GM15510 (cell line): ENCODE results near the gene SFI1.

Experiments used
- POLR2A ChIP-seq: IDR thresholded peaks from 3 replicates; pipeline ENCODE4 v1.6.1; 2011; ENCODE audit warnings: borderline replicate concordance; ENCODE audit not compliant: insufficient read length; ENCODE audit errors: extremely low read depth

Gene SFI1

DNA sequence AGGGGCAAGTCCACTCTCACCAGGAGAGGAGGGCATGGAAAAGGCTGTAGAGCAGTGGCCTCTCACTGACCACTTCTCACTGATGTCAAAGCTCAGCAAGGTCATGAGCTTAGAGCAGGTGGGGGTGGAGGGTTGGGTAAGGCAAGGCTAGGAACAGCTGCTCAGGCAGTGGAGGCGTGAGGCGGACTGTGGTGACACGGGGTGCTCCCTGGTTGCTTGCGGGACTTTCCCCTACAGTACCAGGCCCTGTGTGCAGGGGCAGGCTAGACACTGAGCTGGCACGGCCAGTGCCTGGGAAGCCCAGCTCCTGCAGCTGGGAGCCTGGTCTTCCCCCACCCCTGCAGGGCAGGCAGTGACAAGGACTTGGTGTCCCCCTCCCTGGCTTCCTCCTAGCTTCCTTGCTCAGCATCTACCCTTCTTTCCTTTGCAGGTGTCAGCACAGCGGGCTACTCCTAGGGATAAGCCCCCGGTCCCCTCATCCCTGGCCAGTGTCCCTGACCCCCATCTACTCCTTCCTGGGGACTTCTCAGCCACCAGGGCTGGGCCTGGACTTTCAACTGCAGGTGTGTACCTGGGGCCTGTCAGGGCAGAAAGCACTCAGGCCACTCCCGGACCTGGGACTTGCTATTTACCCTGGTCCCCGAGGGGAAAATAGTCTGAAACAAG is 120.1 kb downstream of the SFI1 start:
- peak; percentile 26 for TF ChIP-seq POLR2A

DNA sequence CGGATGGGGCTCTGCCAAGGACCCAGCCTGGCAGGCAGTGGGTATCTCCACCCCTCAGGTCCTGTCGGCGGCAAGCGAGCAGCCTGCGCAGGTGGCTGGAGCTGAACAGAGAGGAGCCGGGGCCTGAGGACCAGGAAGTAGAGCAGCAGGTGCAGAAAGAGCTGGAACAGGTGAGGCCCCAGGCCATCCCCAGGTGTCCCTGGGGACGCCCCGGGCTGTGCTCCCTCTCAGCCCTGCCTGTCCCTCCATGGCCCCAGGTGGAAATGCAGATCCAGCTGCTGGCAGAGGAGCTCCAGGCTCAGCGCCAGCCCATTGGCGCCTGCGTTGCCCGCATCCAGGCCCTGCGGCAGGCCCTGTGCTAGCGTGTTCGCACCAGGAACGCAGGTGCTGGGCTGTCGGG is 121.7 kb downstream of the SFI1 start:
- TF ChIP-seq POLR2A = peak; percentile 23

DNA sequence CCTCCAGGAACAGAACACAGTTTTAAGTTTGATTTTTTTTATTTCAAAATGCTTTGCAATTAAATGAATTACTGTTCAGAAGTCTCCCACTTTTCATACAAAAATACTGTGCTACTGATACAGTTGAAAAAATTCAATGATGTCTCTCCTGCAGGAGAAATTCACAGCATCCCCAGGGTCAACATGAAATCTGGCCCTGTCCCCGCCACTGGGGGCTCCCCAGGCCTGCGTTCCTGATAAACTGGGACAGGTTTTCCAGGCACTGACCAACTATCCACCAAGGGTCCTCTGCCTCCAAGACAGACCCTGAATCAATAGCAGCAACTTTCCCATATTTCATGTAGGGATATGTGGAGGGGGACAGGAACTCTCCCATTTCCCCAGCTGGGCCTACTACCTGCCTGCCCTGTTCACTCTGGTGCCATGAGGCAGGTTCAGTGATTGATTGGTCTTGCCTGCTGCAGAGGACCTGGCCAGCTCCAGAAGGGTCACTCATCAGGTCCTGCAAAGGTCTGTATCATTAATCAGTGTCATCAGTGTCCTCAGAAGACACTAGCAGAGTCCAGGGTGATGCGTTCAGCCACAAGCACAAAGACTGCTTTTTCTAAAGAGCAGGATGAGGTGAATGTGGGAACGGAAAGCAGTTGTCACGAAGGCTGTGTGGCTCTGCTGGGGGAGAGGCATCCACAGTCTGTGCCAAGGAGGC is 122.3 kb downstream of the SFI1 start:
- TF ChIP-seq POLR2A = no peak

DNA sequence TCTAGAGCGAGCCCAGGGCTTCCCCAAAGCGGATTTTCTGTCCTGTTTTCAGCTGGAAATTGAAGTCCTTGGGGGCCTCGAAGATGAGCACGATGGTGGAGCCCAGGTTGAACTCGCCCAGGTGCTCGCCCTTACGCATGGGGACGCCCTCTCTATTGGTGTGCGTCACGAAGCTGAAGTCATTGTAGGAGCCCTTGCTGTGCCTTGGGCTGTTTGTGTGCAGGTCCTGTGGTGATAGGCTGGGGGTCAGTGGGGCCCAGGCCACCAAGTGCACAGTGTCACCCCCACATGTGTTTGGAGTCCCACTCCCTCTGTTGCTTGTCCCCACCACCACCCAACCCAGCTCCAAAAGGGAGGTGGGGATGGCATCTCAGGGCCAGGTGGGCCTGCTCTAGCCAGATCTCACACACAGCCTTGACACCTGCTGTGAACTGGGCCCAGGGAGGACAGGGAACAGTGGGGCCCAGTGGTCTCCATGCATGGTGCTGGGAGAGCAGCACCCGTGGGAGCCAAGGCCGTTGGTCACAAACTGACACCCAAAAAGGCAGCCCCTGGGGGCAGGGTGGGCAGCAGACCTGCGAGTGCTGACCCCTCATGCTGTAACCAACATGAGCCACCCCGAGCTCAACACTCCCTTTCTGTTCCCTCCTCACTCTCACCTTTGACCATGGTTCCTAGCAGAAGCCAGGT is 123.4 kb downstream of the SFI1 start:
- TF ChIP-seq POLR2A = no peak

DNA sequence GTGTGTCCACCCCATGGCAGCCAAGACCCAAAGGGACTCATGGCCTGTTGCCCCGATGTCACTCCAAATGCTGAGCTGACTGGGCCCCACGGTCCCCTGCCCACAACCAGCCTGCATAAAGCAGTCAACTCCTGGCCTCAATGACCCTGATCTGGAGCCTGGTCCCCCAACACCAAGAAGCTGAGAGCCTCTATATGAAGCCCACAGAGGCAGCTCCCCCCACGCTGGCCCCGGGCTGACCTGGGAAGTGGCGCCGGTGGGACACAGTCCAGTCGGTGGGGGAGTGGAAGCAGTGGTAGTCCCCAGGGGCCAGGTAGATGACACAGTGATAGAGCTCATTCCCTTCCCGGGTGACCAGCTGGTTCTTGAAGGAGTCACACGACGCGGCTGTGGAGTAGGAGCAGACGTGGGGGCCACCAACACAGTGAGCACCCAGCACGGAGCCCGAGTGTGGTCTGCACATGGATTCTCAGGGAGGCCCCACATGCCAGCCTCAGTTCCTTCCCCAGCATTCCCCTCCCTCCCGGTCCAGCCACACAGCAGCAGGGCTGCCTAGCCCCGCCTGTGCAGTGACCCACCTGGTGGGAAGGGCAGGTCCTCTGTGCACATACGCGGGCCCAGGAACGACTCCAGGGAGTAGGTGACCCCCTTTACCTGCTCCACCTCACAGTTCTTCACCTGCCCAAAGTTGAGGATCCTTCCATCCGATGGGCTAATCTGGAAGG is 124.6 kb downstream of the SFI1 start:
- TF ChIP-seq POLR2A = no peak

DNA sequence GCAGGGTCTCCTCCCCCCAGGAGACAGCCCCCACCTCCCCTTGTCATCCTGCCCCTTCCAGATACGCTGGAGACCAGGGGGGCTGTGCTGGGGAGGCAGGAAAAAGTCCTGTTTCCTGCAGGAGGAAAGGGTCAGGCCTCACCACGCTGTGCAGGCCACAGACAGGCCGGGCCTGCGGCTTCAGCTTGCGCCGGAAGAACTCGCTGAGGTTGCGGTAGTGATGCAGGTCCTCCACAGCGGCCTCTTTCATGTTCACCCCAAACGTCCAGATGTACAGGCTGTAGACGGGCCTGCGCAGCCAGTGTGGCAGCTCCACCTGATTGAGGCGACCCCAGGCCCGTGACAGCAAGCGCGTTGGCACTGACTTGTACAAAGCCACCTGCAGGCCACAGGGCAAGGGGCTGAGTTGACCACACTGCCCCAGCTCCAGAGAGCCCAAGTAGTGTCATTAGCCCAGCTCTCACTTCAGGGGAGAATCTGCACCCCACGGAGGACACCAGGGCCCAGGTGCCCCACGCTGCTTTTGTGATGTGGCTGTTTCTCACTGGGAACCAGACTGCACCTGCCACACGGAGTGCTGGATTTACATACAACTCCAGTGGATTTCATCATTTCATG is 125.3 kb downstream of the SFI1 start:
- no peak for TF ChIP-seq POLR2A

DNA sequence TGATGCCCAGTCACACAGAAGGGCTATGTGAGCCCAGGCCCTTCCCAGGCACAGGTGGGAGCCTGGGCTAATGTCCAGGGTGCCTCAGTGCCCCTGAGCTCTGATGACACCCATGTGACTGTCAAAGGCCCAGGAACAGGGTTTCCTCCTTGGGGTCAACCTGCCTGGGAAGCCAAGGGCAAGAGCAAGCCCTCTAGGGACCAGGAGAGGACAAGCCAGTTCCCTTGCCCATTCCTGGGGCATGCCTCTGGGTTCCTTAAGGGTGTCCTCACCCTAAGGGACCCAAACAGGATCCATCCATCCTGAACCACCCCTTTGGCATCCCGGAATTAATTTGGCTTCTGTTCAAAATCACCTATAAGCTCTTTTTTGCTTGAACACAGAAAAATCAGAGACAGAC is 126.6 kb downstream of the SFI1 start:
- TF ChIP-seq POLR2A = peak; percentile 6

DNA sequence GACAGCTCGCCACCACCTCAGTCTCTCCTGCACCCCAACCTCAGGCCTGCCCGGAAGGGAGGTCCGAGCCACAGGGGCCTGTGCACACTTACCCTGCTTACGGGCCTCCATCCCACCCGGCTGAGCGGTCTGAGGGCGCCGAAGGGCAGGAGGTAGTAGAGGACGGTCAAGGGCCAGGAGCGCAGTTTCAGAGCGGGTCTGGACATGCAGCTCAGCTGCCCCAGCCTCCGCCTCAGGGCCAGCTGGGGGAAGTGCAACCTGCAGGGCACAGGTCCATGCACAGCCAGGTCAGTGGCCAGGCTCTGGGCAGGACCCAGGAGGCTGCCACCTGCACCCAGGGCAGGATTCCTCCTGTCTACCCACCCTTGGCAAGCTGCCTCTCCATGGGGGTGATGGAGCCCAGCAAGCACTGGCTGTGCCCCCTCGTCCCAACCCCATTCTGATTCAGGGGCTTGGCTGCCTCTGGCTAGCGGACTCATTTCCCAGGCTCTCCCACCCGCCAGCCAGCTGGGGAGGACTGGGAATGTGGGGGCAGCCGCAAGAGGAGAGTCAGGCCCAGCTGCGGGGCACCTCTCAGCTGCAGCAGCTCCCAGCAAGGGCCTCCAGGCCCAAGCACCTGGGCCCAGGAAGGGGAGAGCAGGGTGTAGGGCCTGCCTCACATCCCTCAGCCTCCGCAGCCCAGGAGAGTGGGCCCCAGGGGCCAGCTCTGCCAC is 127.4 kb downstream of the SFI1 start:
- TF ChIP-seq POLR2A = peak; percentile 4

DNA sequence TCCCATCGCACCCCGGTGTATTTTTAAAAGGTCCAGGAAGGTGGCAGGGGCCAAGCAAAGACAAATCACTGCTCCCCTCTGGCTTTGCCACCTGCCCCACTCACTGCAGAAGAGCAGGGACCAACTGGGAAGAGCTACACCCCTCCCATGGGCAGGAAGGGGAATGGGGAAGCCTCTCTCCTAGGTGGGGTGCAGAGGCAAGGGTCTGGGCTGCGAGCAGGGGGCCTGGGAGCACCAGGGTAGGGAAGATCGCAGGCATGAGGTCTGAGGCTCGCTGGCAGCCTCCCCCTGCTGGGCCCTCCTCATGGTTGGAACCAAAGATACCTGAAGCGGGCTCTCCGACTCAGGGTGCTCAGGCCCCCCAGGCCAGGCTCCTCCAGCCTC is 128.9 kb downstream of the SFI1 start:
- TF ChIP-seq POLR2A = no peak

DNA sequence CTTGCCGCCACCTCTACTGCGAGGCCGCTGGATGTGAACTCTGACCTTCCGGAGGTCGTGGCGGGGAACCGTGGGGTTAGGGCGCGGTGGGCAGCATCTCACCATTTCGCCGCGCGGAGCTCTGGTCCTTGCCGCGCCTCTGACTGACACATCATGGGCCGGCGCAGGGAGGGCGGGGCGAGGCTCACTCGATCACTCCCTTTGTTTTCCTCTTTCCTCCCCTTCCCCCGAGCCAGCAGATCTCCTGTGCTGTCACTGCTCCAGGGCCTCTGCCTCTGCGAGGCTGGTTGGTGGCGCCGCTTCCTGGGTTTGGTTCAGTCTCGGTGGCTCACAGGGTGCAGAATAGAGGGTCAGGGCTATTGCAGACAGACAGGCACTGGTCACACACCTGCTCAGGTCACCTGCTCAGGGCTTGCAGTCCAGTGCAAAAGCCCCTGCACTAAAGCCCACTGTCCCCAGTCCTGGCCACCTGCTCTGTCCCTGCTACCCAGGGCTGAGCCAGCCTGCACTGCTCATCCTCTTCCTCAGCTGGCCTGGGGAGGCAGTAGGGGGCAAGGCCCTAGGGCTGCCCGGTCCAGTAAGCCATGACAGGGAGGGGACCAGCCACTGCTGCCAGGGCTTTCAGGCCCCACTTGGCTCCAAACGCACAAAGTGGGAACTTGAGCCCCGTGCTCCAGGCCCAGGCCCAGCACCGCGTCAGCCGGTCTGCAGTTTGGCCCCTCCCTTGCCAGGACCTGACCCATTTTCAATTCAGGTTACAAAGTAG is 129.5 kb downstream of the SFI1 start:
- peak; percentile 9 for TF ChIP-seq POLR2A

DNA sequence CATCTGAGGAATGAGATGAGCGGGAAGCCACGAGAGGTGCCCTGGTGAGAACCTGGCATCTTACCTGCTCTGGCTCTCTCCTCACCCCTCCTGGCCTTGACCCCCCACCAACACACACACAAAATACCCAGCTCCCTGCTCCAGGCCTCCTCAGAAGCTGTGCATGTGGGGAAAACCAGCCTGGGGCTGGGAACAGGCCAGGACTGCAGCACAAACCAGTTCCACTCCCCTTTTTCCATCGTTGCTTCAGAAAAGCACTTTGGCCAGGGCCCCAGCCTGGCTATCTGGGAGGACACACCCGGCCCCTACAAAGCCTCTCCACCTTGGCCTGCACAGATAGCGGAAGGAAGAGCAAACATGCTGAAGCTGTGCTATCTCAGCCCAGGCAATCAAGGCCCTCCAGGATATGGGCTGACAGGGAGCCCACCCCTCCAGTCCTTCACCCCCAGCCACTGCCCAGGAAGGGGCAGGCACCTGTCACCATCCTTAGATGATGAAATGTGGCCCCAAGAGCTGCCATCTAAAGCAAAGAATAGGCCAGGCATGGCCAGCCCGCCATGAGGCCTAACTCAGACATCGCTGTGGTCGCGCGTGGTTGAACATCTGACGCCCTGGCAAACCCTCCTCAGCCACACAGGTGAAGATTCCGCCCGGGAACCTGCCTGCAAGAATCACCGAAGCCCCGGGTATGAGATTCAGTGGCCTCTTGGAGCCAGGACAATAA is 130.3 kb downstream of the SFI1 start:
- no peak for TF ChIP-seq POLR2A

DNA sequence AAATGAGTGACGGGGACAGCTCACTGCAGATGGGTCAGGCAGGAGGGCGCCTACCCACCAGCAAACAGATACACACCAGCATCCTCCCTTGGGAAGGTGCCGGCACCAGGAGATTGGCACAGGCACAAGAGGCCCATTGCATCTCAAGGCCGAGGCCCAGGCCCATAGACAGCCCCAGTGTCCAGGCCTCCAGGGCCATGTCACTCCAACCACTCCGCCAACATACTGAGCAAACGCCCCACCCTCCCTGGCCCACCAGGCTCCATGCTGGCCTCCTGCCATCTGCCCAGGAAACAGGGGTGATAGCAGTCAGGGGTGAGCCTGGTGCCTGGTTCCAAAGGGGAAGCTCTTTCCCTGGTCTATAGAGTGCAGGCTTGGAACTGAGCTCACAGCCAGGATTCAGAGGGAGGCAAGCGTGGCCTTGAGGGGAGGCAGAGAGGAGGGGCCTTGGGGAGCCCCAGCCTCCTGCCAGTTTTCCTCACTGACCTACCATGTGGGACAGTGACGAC is 130.9 kb downstream of the SFI1 start:
- TF ChIP-seq POLR2A = no peak

DNA sequence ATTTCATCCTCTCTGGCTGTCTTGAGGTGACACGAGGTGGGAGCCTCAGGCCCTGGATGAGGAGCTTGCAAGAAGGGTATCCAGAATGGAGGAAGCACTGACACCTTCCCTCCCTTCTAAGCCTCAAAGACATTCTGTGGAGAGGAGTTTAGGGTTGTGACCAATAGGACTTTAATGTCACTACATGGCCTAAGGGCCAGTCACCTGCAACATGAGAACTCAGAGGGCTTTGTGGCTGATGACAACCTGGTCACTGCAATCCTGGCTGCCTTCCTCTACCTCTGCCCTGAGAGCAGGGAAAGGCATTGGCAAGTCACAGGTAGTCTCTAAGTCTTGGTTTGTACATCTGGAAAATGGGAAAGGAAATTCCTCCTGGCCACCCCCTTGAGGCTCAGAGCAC is 132.0 kb downstream of the SFI1 start:
- no peak for TF ChIP-seq POLR2A
